KMS-11 (cell line): ENCODE results near the gene ZFP36.

Source experiments
- H2AFZ ChIP-seq: fragments of 200-600 bp; sonication (generic); 2 replicates; pipeline ENCODE4 v1.6.1; 2016; ENCODE audit warnings: antibody characterized with exemption, mixed run types, low read depth
- H3K27ac ChIP-seq: fragments of 200-600 bp; sonication (generic); 2 replicates; pipeline ENCODE4 v1.6.1; 2016; ENCODE audit warnings: mild to moderate bottlenecking, mixed run types
- H3K27me3 ChIP-seq: fragments of 200-600 bp; sonication (generic); 2 replicates; pipeline ENCODE4 v1.6.1; 2017; ENCODE audit warnings: mild to moderate bottlenecking, low read depth, mixed run types, moderate library complexity; ENCODE audit not compliant: insufficient read depth
- H3K36me3 ChIP-seq: fragments of 200-600 bp; sonication (generic); 2 replicates; pipeline ENCODE4 v1.6.1; 2017; ENCODE audit warnings: mild to moderate bottlenecking, mixed run types; ENCODE audit not compliant: insufficient read depth
- H3K4me1 ChIP-seq: fragments of 200-600 bp; sonication (generic); 2 replicates; pipeline ENCODE4 v1.6.1; 2016; ENCODE audit warnings: mild to moderate bottlenecking, low read depth, mixed run types; ENCODE audit not compliant: poor library complexity, severe bottlenecking
- H3K4me2 ChIP-seq: fragments of 200-600 bp; sonication (generic); 2 replicates; pipeline ENCODE4 v1.7.0; 2016; ENCODE audit warnings: mild to moderate bottlenecking, mixed run types
- H3K4me3 ChIP-seq: fragments of 200-600 bp; sonication (generic); IDR thresholded peaks from 2 replicates; pipeline ENCODE4 v1.6.1; 2017; ENCODE audit warnings: low read depth, low read length, mixed read lengths; ENCODE audit not compliant: insufficient read depth
- H3K79me2 ChIP-seq: fragments of 200-600 bp; sonication (generic); 2 replicates; pipeline ENCODE4 v1.6.1; 2016; ENCODE audit warnings: low read depth, mixed run types; ENCODE audit not compliant: insufficient read depth
- H3K9ac ChIP-seq: fragments of 200-600 bp; sonication (generic); 2 replicates; pipeline ENCODE4 v1.6.1; 2016; ENCODE audit warnings: mild to moderate bottlenecking, mixed run types
- H4K20me1 ChIP-seq: fragments of 200-600 bp; sonication (generic); 2 replicates; pipeline ENCODE4 v1.6.1; 2016; ENCODE audit warnings: mild to moderate bottlenecking, mixed run types; ENCODE audit not compliant: insufficient read depth
- CTCF ChIP-seq: fragments of 200-600 bp; sonication (generic); conservative IDR thresholded peaks from 2 replicates; pipeline ENCODE4 v1.6.1; 2017; ENCODE audit warnings: low read depth, mild to moderate bottlenecking, antibody characterized with exemption, low read length, moderate library complexity, mixed read lengths

The ZFP36 gene

GRCh38 chr19:39413911-39414608 is 7.4 kb downstream of the ZFP36 start:
- no peak overlapping the region for H3K4me2 ChIP-seq

GRCh38 chr19:39415111-39416046 is 8.7 kb downstream of the ZFP36 start:
- Histone ChIP-seq H3K79me2 (no peaks in the 10 kb centered on the region), H2AFZ (no peak overlapping the region), H3K9ac (no peak overlapping the region), H4K20me1 (no peaks in the 10 kb centered on the region), H3K4me1 (peaks cover 14% of the 10 kb centered on the region), H3K4me2 (no peak overlapping the region), H3K4me3 (no peak overlapping the region), H3K36me3 (no peaks in the 10 kb centered on the region), H3K27ac (no peak overlapping the region), H3K27me3 (no peaks in the 10 kb centered on the region)
- no peak for TF ChIP-seq CTCF

More at GRCh38 chr19:39413911-39414608, 7.4 kb downstream of the ZFP36 start:
- H4K20me1 ChIP-seq: no peaks in the 10 kb centered on the region
- peaks cover 20% of the 10 kb centered on the region for H3K4me1 ChIP-seq
- H3K4me3 ChIP-seq: no peak overlapping the region
- H3K36me3 ChIP-seq: no peaks in the 10 kb centered on the region
- H2AFZ ChIP-seq: no peak overlapping the region
- H3K27ac ChIP-seq: no peak overlapping the region
- H3K27me3 ChIP-seq: no peaks in the 10 kb centered on the region
- TF ChIP-seq CTCF: no peak
- 0 out of 2 replicates have a peak, but pooled peaks cover 3% of the 10 kb centered on the region for H3K79me2 ChIP-seq
- no peak overlapping the region for H3K9ac ChIP-seq

GRCh38 chr19:39416152-39417120 is 9.8 kb downstream of the ZFP36 start:
- TF ChIP-seq CTCF: no peak
- H2AFZ ChIP-seq: no peak overlapping the region
- no peaks in the 10 kb centered on the region for H4K20me1 ChIP-seq
- no peaks in the 10 kb centered on the region for H3K79me2 ChIP-seq
- no peak overlapping the region for H3K4me3 ChIP-seq
- H3K27me3 ChIP-seq: no peaks in the 10 kb centered on the region
- peaks cover 3% of the 10 kb centered on the region for H3K4me1 ChIP-seq
- no peak overlapping the region for H3K4me2 ChIP-seq
- H3K9ac ChIP-seq: no peak overlapping the region
- no peaks in the 10 kb centered on the region for H3K36me3 ChIP-seq
- no peak overlapping the region for H3K27ac ChIP-seq

GRCh38 chr19:39417463-39418181 is 11.0 kb downstream of the ZFP36 start:
- Histone ChIP-seq H3K27me3 (no peaks in the 10 kb centered on the region), H3K4me1 (no peaks in the 10 kb centered on the region), H3K27ac (no peak overlapping the region), H3K36me3 (no peaks in the 10 kb centered on the region), H3K79me2 (no peaks in the 10 kb centered on the region), H2AFZ (no peak overlapping the region), H3K4me2 (no peak overlapping the region), H3K4me3 (no peak overlapping the region), H4K20me1 (no peaks in the 10 kb centered on the region), H3K9ac (no peak overlapping the region)
- TF ChIP-seq CTCF: no peak
